CD14-positive monocyte (primary cell): ENCODE data around the gene NINJ1. TPM values are rescaled to one million over a fixed set of nuclear protein-coding genes. Genes with fewer than 3 reads are reported as not detected.
A peak's percentile ranks its signal among the peaks of the same experiment; 100 is the strongest.

Source experiments
- DNase-seq, 3 donors: peaks; one replicate each; pipeline ENCODE4 v3.0.0-alpha.2; 2011 to 2022
- H2AFZ ChIP-seq: 2 replicates; pipeline ENCODE4 v1.6.0; 2012; ENCODE audit warnings: mild to moderate bottlenecking, low read depth, low read length, inconsistent platforms; ENCODE audit not compliant: insufficient read depth, poor library complexity, severe bottlenecking
- H3K27ac ChIP-seq, 2 donors: 1 replicate in 1 of 2; 2 replicates in 1 of 2; pipeline ENCODE4 v1.5.1; 2012 to 2013; ENCODE audit warnings: low read length in 2 of 2, control low read depth in 1 of 2, inconsistent platforms in 1 of 2, low read depth in 1 of 2, mild to moderate bottlenecking in 1 of 2
- H3K27me3 ChIP-seq, 2 donors: one replicate each; pipeline versions ENCODE4 v1.6.0 to v1.6.1; 2011 to 2013; ENCODE audit warnings: low read length in 2 of 2; ENCODE audit not compliant: control insufficient read depth in 2 of 2, insufficient read depth in 2 of 2
- H3K36me3 ChIP-seq, 2 donors: replicated peaks in 1 of 2; 1 replicate in 1 of 2; 2 replicates in 1 of 2; pipeline versions ENCODE4 v1.5.1 to v1.6.1; 2012 to 2013; ENCODE audit warnings: low read length in 2 of 2, control low read depth in 1 of 2, inconsistent platforms in 1 of 2, mild to moderate bottlenecking in 1 of 2; ENCODE audit not compliant: insufficient read depth in 2 of 2, control insufficient read depth in 1 of 2
- H3K4me1 ChIP-seq, 2 donors: 1 replicate in 1 of 2; 2 replicates in 1 of 2; pipeline versions ENCODE4 v1.5.1 to v1.6.1; 2012 to 2013; ENCODE audit warnings: low read length in 2 of 2, control low read depth in 1 of 2, inconsistent platforms in 1 of 2, mild to moderate bottlenecking in 1 of 2, moderate library complexity in 1 of 2; ENCODE audit not compliant: insufficient read depth in 2 of 2, control insufficient read depth in 1 of 2
- H3K4me2 ChIP-seq: replicated peaks from 2 replicates; pipeline ENCODE3; 2012; ENCODE audit warnings: low read length, moderate library complexity, mild to moderate bottlenecking; ENCODE audit not compliant: poor library complexity, severe bottlenecking; ENCODE audit errors: extremely low read depth
- H3K4me3 ChIP-seq, 3 experiments: fragments of 200-600 bp in 1 of 3; sonication (generic) in 1 of 3; replicated peaks in 1 of 3; 1 replicate in 2 of 3; 2 replicates in 1 of 3; pipeline ENCODE4 v1.5.1; 2011 to 2013; ENCODE audit warnings: low read length in 3 of 3, mild to moderate bottlenecking in 3 of 3, control low read depth in 2 of 3, low read depth in 2 of 3, inconsistent platforms in 1 of 3, moderate library complexity in 1 of 3
- H3K79me2 ChIP-seq: 2 replicates; pipeline ENCODE4 v1.6.0; 2012; ENCODE audit warnings: mild to moderate bottlenecking, control low read depth, inconsistent platforms, low read length, moderate library complexity; ENCODE audit not compliant: insufficient read depth
- H3K9ac ChIP-seq: 2 replicates; pipeline ENCODE4 v1.6.0; 2017; ENCODE audit warnings: low read length, mild to moderate bottlenecking; ENCODE audit not compliant: insufficient read depth, poor library complexity, severe bottlenecking
- H3K9me3 ChIP-seq, 2 donors: replicated peaks in 1 of 2; 1 replicate in 1 of 2; 2 replicates in 1 of 2; pipeline versions ENCODE4 v1.5.1 to v1.6.1; 2012 to 2013; ENCODE audit warnings: low read length in 2 of 2, control low read depth in 1 of 2; ENCODE audit not compliant: control insufficient read depth in 1 of 2, insufficient read depth in 1 of 2
- H4K20me1 ChIP-seq: 2 replicates; pipeline ENCODE4 v1.6.0; 2012; ENCODE audit warnings: mild to moderate bottlenecking, low read length, control low read depth, moderate library complexity; ENCODE audit not compliant: insufficient read depth
- H3K27ac Mint-ChIP-seq, 7 donors: one replicate each; pipeline ENCODE4 v1.8.0; 2020; ENCODE audit warnings: mild to moderate bottlenecking in 7 of 7, mixed read lengths in 7 of 7, moderate library complexity in 6 of 7, inconsistent platforms in 2 of 7
- H3K27me3 Mint-ChIP-seq, 3 donors: one replicate each; pipeline ENCODE4 v1.8.0; 2021 to 2022; ENCODE audit warnings: low read depth in 3 of 3, mild to moderate bottlenecking in 3 of 3, mixed read lengths in 3 of 3, moderate library complexity in 3 of 3, inconsistent platforms in 1 of 3
- H3K36me3 Mint-ChIP-seq, 2 donors: one replicate each; pipeline ENCODE4 v1.8.0; 2020; ENCODE audit warnings: mixed read lengths in 2 of 2, inconsistent platforms in 1 of 2, mild to moderate bottlenecking in 1 of 2
- H3K4me1 Mint-ChIP-seq: one replicate; pipeline ENCODE4 v1.8.0; 2020; ENCODE audit warnings: mild to moderate bottlenecking, mixed read lengths
- H3K4me3 Mint-ChIP-seq, 2 donors: one replicate each; pipeline ENCODE4 v1.8.0; 2020; ENCODE audit warnings: mild to moderate bottlenecking in 2 of 2, mixed read lengths in 2 of 2, moderate library complexity in 1 of 2
- H3K9me3 Mint-ChIP-seq, 7 donors: one replicate each; pipeline ENCODE4 v1.8.0; 2020 to 2022; ENCODE audit warnings: mixed read lengths in 7 of 7, mild to moderate bottlenecking in 6 of 7, moderate library complexity in 6 of 7, inconsistent platforms in 2 of 7
- WGBS: methylation state at CpG from one replicate; pipeline ENCODE4 v1.1.5; 2013; ENCODE audit warnings: missing lambda C conversion rate; ENCODE audit not compliant: insufficient coverage; 5-methylcytosine and 5-hydroxymethylcytosine counted together
- intact Hi-C, 2 donors: fragments of 100-400 bp; cut with micrococcal nuclease; formaldehyde crosslinking; loops; one replicate each; pipeline versions ENCODE4 v1.15.0 to v1.15.1; 2023
- polyA plus RNA-seq, 3 donors: library from polyadenylated mRNA; depleted of rRNA in 1 of 3; unstranded in 2 of 3; stranded (reverse) in 1 of 3; fragments of 300-500 nt in 2 of 3; fragments of >200 nt in 1 of 3; fragmentation: Illumina TruSeq in 2 of 3; gene quantifications; 1 replicate in 2 of 3; 2 replicates in 1 of 3; pipeline ENCODE4 v1.2.3, GENCODE V29; 2012 to 2021
- TF ChIP-seq, protein P1 (sequence below): fragments of 200-600 bp; IDR thresholded peaks from one replicate; pipeline ENCODE4 v1.8.0; 2022; ENCODE audit warnings: antibody characterized with exemption, mild to moderate bottlenecking

The NINJ1 gene
- polyA plus RNA-seq, 3 donors: 290 to 610 (median 469) TPM

- TF ChIP-seq, protein P1, sequence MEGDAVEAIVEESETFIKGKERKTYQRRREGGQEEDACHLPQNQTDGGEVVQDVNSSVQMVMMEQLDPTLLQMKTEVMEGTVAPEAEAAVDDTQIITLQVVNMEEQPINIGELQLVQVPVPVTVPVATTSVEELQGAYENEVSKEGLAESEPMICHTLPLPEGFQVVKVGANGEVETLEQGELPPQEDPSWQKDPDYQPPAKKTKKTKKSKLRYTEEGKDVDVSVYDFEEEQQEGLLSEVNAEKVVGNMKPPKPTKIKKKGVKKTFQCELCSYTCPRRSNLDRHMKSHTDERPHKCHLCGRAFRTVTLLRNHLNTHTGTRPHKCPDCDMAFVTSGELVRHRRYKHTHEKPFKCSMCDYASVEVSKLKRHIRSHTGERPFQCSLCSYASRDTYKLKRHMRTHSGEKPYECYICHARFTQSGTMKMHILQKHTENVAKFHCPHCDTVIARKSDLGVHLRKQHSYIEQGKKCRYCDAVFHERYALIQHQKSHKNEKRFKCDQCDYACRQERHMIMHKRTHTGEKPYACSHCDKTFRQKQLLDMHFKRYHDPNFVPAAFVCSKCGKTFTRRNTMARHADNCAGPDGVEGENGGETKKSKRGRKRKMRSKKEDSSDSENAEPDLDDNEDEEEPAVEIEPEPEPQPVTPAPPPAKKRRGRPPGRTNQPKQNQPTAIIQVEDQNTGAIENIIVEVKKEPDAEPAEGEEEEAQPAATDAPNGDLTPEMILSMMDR: no peak
- Histone ChIP-seq H3K9ac (no peak overlapping the region), H2AFZ (no peak overlapping the region), H3K4me1 (peaks cover 30 to 39% of the 10 kb centered on the region in 2 donors), H3K27me3 (no peaks in the 10 kb centered on the region), H3K9me3 (peaks cover 14 to 18% of the 10 kb centered on the region in 2 donors), H4K20me1 (no peaks in the 10 kb centered on the region), H3K36me3 (peaks cover 2 to 14% of the 10 kb centered on the region in 2 donors), H3K4me3 (no peak overlapping the region), H3K4me2 (no peak overlapping the region), H3K79me2 (no peaks in the 10 kb centered on the region), H3K27ac (no peak overlapping the region)
- no peak for DNase-seq
- H3K9me3 Mint-ChIP-seq: peaks cover 15 to 26% (median 24%) of the 10 kb centered on the region in 7 donors
- peak overlapping the region in 1 of 2 donors; percentile 27 for H3K4me3 Mint-ChIP-seq
- peak overlapping the region in 3 of 7 donors; percentile 41 to 69 (median 42) for H3K27ac Mint-ChIP-seq
- H3K4me1 Mint-ChIP-seq: peaks cover 40% of the 10 kb centered on the region
- WGBS: 95% methylated on average over 5 of the region's 12 CpGs
- H3K36me3 Mint-ChIP-seq: peaks cover 33 to 38% of the 10 kb centered on the region in 2 donors
- intact Hi-C loops: loop anchor here in 1 of 2 donors (5.0 kb wide), 1 partner anchor 62 kb away; no protein-coding TSS in a partner anchor
- H3K27me3 Mint-ChIP-seq: peaks cover 0 to 2% (median 2%) of the 10 kb centered on the region in 3 donors
These were observed 44.5 kb downstream of the NINJ1 start for GRCh38 chr9:93089481-93089991.

GRCh38 chr9:93089024-93089423 is 45.0 kb downstream of the NINJ1 start:
- no peak overlapping the region for H2AFZ ChIP-seq
- intact Hi-C loops: loop anchor here in 1 of 2 donors (5.0 kb wide), 1 partner anchor 62 kb away; no protein-coding TSS in a partner anchor
- H3K27ac ChIP-seq: no peak overlapping the region

More at GRCh38 chr9:93089024-93089423, 45.0 kb downstream of the NINJ1 start:
- 92% methylated on average over 2 of the region's 5 CpGs for WGBS
- Mint-ChIP-seq H3K4me1 (peaks cover 35% of the 10 kb centered on the region), H3K36me3 (peaks cover 33 to 38% of the 10 kb centered on the region in 2 donors), H3K27me3 (peaks cover 0 to 2% (median 2%) of the 10 kb centered on the region in 3 donors), H3K27ac (no peak overlapping the region), H3K4me3 (no peak overlapping the region), H3K9me3 (peaks cover 15 to 26% (median 24%) of the 10 kb centered on the region in 7 donors)
- no peak overlapping the region for H3K4me3 ChIP-seq
- H3K9me3 ChIP-seq: peaks cover 14 to 18% of the 10 kb centered on the region in 2 donors
- no peak for DNase-seq
- peaks cover 26 to 36% of the 10 kb centered on the region in 2 donors for H3K4me1 ChIP-seq
- H3K27me3 ChIP-seq: no peaks in the 10 kb centered on the region
- H4K20me1 ChIP-seq: no peaks in the 10 kb centered on the region
- no peak overlapping the region for H3K9ac ChIP-seq
- TF ChIP-seq, protein P1: no peak
- no peaks in the 10 kb centered on the region for H3K79me2 ChIP-seq
- no peak overlapping the region for H3K4me2 ChIP-seq
- H3K36me3 ChIP-seq: peaks cover 2 to 19% of the 10 kb centered on the region in 2 donors
